Activated T-cell treated with anti-CD3 and anti-CD28 coated beads, Interleukin-2, amount 50 U/mL, for 4 hours (primary cell): ENCODE results near the gene IL36B. TPM values are rescaled to one million over a fixed set of nuclear protein-coding genes. Genes with fewer than 3 reads are reported as not detected.

Source experiments
- ATAC-seq, 2 donors: fragments of 200-7000 bp; cut with Tn5 transposase; one replicate each; pipeline ENCODE4 v1.10.0; 2021
- DNase-seq: peaks from one replicate; pipeline ENCODE4 v3.0.0-alpha.2; 2020
- H3K27me3 Mint-ChIP-seq: one replicate; pipeline ENCODE4 v1.8.0; 2021; ENCODE audit warnings: low read depth, mixed read lengths
- H3K36me3 Mint-ChIP-seq: one replicate; pipeline ENCODE4 v1.8.0; 2022; ENCODE audit warnings: mixed read lengths; ENCODE audit not compliant: insufficient read depth
- H3K4me1 Mint-ChIP-seq: one replicate; pipeline ENCODE4 v1.8.0; 2021; ENCODE audit warnings: low read depth, mixed read lengths
- H3K4me3 Mint-ChIP-seq: one replicate; pipeline ENCODE4 v1.8.0; 2021; ENCODE audit warnings: mild to moderate bottlenecking, moderate library complexity, mixed read lengths
- H3K9me3 Mint-ChIP-seq: one replicate; pipeline ENCODE4 v1.8.0; 2021; ENCODE audit warnings: mixed read lengths
- total RNA-seq, 3 donors: library from RNA; stranded (reverse); gene quantifications; one replicate each; pipeline ENCODE4 v1.2.1, GENCODE V29; 2021

IL36B gene
- total RNA-seq, 3 donors from 2014 or later = not detected

GRCh38 chr2:112996635-112997034, 56.0 kb downstream of the IL36B start:
- peak overlapping the region; percentile 35 for H3K4me3 Mint-ChIP-seq
- ATAC-seq (peak; percentile 93 to 95), DNase-seq (peak; percentile 53)
- peaks cover 39% of the 10 kb centered on the region for H3K9me3 Mint-ChIP-seq
- peaks cover 10% of the 10 kb centered on the region for H3K36me3 Mint-ChIP-seq
- H3K4me1 Mint-ChIP-seq = peaks cover 42% of the 10 kb centered on the region
- no peaks in the 10 kb centered on the region for H3K27me3 Mint-ChIP-seq

DNA sequence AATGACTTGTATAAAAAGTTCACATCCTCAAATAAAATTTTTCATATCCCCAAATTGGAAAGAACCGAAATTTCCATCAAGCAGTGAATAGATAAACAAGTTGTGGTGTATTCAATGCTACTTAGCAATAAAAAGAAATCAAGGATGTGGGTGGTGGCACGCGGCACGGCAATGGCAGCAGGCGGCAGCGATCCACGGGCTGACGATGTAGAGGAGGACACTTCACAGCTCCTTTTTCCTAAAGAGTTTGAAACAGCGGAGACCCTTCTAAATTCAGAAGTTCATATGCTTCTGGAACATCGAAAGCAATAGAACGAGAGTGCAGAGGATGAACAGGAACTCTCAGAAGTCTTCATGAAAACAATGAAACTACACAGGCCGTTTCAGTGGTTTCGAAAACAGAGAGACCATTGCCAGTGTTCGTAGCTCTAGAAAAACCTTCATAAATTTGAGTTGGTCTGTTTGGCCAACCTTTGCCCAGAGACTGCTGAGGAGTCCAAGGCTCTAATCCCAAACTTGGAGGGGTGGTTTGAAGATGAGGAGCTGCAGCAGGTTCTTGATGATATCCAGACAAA, 57.2 kb downstream of the IL36B start:
- Mint-ChIP-seq H3K9me3 (peaks cover 32% of the 10 kb centered on the region), H3K4me1 (peaks cover 42% of the 10 kb centered on the region), H3K4me3 (peak overlapping the region; percentile 65), H3K36me3 (peaks cover 5% of the 10 kb centered on the region), H3K27me3 (no peaks in the 10 kb centered on the region)
- no peak for DNase-seq
- peak in 1 of 2 donors; percentile 47 for ATAC-seq

DNA sequence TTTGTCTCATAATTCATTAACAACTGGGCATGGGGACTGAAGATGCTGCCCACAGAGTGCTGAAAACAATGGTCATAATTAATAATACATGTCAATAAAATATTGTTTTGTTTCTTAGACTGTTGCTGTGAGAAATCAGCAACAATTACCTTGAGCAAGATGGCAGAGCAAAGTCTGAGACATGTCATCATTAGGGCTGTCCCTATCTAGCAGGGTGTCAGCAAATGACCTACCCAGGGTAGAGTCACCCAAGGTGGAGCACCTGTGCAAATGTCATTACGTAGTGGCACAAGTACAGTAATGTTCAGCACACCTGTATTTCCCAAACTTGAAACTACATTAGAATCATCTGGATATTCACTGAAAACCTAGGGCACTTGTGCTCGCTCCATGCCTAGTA, 58.0 kb downstream of the IL36B start:
- H3K27me3 Mint-ChIP-seq = no peaks in the 10 kb centered on the region
- H3K9me3 Mint-ChIP-seq = peaks cover 33% of the 10 kb centered on the region
- DNase-seq = no peak
- peaks cover 6% of the 10 kb centered on the region for H3K36me3 Mint-ChIP-seq
- ATAC-seq = no peak
- no peak overlapping the region for H3K4me3 Mint-ChIP-seq
- H3K4me1 Mint-ChIP-seq = peaks cover 42% of the 10 kb centered on the region

DNA sequence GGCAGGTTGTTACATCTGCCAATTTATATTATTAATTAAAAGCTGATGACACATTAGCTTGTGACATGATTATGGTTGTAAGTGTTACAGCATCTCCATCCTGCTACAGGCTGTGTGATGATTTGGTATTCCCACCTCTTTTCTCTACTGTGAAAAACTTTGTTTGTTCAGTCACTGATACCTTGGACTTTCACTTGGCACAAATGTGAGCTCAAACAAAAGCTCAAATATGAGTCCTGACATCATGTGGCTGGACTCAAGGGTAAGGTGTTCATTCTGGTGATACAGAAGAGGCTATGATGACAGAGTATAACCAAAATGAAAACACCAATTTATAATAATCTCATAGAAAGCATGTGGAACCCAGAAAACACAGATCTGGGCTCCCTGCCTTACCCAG, 58.8 kb downstream of the IL36B start:
- Mint-ChIP-seq H3K36me3 (peaks cover 5% of the 10 kb centered on the region), H3K4me3 (no peak overlapping the region), H3K4me1 (peaks cover 42% of the 10 kb centered on the region), H3K9me3 (peaks cover 30% of the 10 kb centered on the region), H3K27me3 (no peaks in the 10 kb centered on the region)
- DNase-seq (no peak), ATAC-seq (no peak)

DNA sequence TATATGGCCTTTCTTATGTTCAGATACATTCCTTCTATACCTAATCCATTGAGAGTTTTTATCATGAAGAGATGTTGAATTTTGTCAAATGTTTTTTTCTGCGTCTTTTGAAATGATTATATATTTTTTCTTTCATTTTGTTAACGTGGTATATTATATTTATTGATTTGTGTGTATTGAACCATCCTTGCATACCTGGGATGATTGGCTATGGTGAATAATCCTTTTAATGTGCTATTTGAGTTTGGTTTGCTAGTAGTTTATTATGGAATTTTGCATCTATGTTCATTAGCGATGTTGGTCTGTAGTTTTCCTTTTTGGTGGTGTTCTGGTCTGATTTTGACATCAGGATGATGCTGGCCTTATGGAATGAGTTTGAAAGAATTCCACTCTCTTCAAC, 63.1 kb downstream of the IL36B start:
- H3K36me3 Mint-ChIP-seq = peaks cover 5% of the 10 kb centered on the region
- ATAC-seq (no peak), DNase-seq (no peak)
- peaks cover 26% of the 10 kb centered on the region for H3K9me3 Mint-ChIP-seq
- no peaks in the 10 kb centered on the region for H3K27me3 Mint-ChIP-seq
- no peak overlapping the region for H3K4me3 Mint-ChIP-seq
- H3K4me1 Mint-ChIP-seq = peaks cover 28% of the 10 kb centered on the region

- H3K36me3 Mint-ChIP-seq = peaks cover 2% of the 10 kb centered on the region
- peaks cover 26% of the 10 kb centered on the region for H3K4me1 Mint-ChIP-seq
- DNase-seq = no peak
- no peaks in the 10 kb centered on the region for H3K27me3 Mint-ChIP-seq
- H3K4me3 Mint-ChIP-seq = no peak overlapping the region
- peaks cover 4% of the 10 kb centered on the region for H3K9me3 Mint-ChIP-seq
- peak; percentile 92 to 95 for ATAC-seq
These were observed 67.6 kb downstream of the IL36B start for GRCh38 chr2:112985090-112985489.

GRCh38 chr2:112980537-112980936, 72.1 kb downstream of the IL36B start:
- H3K27me3 Mint-ChIP-seq = peaks cover 4% of the 10 kb centered on the region
- no peak for DNase-seq
- no peak overlapping the region for H3K4me3 Mint-ChIP-seq

DNA sequence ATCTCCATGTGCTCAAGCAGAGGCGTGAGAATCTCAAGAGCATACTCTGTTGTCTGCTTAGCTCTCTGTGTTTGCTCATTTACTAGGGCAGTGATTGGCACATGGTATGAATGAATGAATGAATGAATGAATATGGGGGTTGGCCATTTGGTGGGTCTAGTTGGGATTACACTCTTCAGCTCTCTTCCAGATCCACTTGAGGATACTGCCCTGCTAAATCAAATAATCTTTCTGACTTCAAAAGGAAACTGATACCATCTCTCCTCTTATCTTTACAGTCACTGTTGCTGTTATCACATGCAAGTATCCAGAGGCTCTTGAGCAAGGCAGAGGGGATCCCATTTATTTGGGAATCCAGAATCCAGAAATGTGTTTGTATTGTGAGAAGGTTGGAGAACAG, 72.9 kb downstream of the IL36B start:
- H3K4me3 Mint-ChIP-seq = no peak overlapping the region
- H3K4me1 Mint-ChIP-seq = peaks cover 25% of the 10 kb centered on the region
- H3K36me3 Mint-ChIP-seq = no peaks in the 10 kb centered on the region
- no peak for DNase-seq
- H3K27me3 Mint-ChIP-seq = peaks cover 6% of the 10 kb centered on the region
- no peak for ATAC-seq
- H3K9me3 Mint-ChIP-seq = no peaks in the 10 kb centered on the region

More at GRCh38 chr2:112980537-112980936, 72.1 kb downstream of the IL36B start:
- ATAC-seq = no peak
- Mint-ChIP-seq H3K36me3 (no peaks in the 10 kb centered on the region), H3K9me3 (no peaks in the 10 kb centered on the region), H3K4me1 (peaks cover 32% of the 10 kb centered on the region)

DNA sequence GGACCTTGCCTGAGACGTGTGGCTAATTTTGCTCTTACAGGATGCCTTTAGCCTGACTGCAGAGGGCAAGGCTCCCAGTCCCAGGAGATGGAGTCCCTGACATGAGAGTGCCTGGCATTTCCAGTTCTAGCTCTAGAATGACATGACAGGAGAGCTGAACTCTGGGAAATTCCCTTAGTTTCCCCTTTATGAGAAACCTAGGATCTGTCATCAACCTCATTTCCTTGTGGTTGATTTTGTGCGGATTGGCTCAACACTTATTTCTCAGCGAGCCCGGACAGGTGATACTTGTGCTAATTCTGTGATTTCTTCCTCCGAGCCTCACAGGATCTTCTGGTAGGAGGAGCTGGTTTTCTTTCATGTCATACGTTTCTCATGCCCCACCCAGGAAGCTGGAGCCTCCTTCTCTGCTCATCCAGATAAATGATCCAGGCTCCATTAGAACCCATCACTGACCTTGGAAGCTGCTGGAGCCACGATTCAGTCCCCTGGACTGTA, 75.1 kb downstream of the IL36B start, which contains the start of gene IL36G:
Gene IL36G, plus strand, starts transcription at position 448 of the 498 bp plus-strand sequence. CDS start 633 bp downstream, outside the sequence.
- Mint-ChIP-seq H3K9me3 (no peaks in the 10 kb centered on the region), H3K36me3 (no peaks in the 10 kb centered on the region), H3K4me1 (peaks cover 22% of the 10 kb centered on the region), H3K4me3 (no peak within 1 kb of the TSS), H3K27me3 (peaks cover 6% of the 10 kb centered on the region)
- DNase-seq = no peak
- ATAC-seq = no peak

Other genes with a start within 250 kb of the IL36B start
- gene IL1B, start 216.1 kb downstream of the IL36B start, total RNA-seq = 1 to 10 TPM in 2 of 3 donors, under 1 TPM in 1; 0.42 to 1.6 (median 1.3) TPM
- not detected for gene IL37, start 141.7 kb downstream of the IL36B start, total RNA-seq
- not detected for gene IL36G, start 74.9 kb downstream of the IL36B start, total RNA-seq
- not detected for gene IL36A, start 47.4 kb downstream of the IL36B start, total RNA-seq
- 1 to 10 TPM in 2 of 3 donors, under 1 TPM in 1; 0.61 to 3.9 (median 1.6) TPM for gene IL36RN, start 6.3 kb upstream of the IL36B start, total RNA-seq
- gene IL1F10, start 15.1 kb upstream of the IL36B start, total RNA-seq = not detected
- 1 to 10 TPM; 1.2 to 2.5 (median 1.8) TPM for gene IL1RN, start 74.7 kb upstream of the IL36B start, total RNA-seq
- 100 to 1,000 TPM; 155 to 172 (median 164) TPM for gene PSD4, start 121.1 kb upstream of the IL36B start, total RNA-seq
- gene PAX8, start 226.1 kb upstream of the IL36B start, total RNA-seq = 1 to 10 TPM in 1 of 3 donors, under 1 TPM in 2; 0.73 to 1.1 (median 0.98) TPM